ENCODE results near the gene AQP7. TPM values are rescaled to one million over a fixed set of nuclear protein-coding genes. Genes with fewer than 3 reads are reported as not detected.
"Not testable (repeated sequence)": the region's sequence is repeated elsewhere in the genome, so short reads cannot be mapped to it uniquely, and the experiment has no call there.

AQP7 gene
- polyA plus RNA-seq, 4 donors = 18.7 to 55.1 (median 35.6) TPM

DNA sequence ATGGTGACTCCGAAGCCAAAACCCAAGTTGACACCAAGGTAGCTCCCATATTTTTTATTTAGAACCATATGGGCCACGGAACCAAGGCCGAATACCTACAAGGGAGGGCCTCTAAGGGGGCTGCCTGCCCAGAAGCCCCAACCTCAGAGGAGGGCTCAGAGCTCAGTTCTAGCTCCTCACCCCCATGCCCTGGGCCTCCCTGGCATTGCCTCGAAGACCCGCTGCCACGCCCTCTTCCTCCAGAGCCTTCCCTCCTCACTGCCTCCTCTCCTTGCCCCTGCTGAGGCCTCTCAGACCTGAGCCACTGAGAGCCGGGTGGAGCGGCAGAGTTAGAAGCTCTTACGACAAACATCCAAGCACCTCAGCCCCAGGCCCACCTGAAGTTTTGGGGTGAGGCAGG is 15.4 kb downstream of the AQP7 start:
- H3K27me3 ChIP-seq (ENCODE audit: control insufficient read depth in 3 of 3, insufficient read depth in 3 of 3, low read length in 3 of 3); DNase-seq; H3K27ac ChIP-seq (ENCODE audit: low read depth in 1 of 3, low read length in 2 of 3); H3K4me3 ChIP-seq (ENCODE audit: low read depth in 1 of 3, low read length in 3 of 3); FAIRE-seq; H3K9me3 ChIP-seq (ENCODE audit: control insufficient read depth in 2 of 2, insufficient read depth in 1 of 2, low read depth in 1 of 2, low read length in 1 of 2): not testable (repeated sequence)
- peaks cover 0 to 37% (median 0%) of the 10 kb centered on the region in 3 donors for H3K36me3 ChIP-seq (ENCODE audit: control insufficient read depth in 3 of 3, insufficient read depth in 2 of 3, low read depth in 1 of 3, low read length in 3 of 3)
- peaks cover 0 to 18% (median 0%) of the 10 kb centered on the region in 3 donors for H3K4me1 ChIP-seq (ENCODE audit: control insufficient read depth in 3 of 3, insufficient read depth in 2 of 3, low read depth in 1 of 3, low read length in 2 of 3)
- WGBS, 3 donors = 78 to 89% (median 79%) methylated on average over 6 to 9 of the region's 9 CpGs

DNA sequence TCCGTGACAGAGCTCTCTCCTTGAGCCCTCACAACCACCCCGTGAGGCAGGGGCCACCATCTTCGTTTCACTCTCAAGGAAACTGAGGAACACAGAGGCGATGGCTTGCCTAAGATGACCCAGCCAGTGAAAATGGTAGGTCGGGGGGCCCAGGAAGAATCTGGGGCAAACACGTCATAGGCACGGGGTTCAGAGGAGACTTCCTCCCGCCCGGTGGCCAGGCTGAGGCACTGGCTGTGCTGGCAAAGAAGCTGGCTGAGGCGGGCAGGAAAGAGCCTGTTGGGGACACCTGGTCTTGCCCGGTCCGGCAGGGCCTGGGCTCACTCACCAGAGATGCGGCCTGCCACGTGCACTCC is 15.7 kb downstream of the AQP7 start:
- not testable (repeated sequence) for FAIRE-seq; H3K9me3 ChIP-seq (ENCODE audit: control insufficient read depth in 2 of 2, insufficient read depth in 1 of 2, low read depth in 1 of 2, low read length in 1 of 2); DNase-seq; H3K27me3 ChIP-seq (ENCODE audit: control insufficient read depth in 3 of 3, insufficient read depth in 3 of 3, low read length in 3 of 3); H3K4me3 ChIP-seq (ENCODE audit: low read depth in 1 of 3, low read length in 3 of 3); H3K27ac ChIP-seq (ENCODE audit: low read depth in 1 of 3, low read length in 2 of 3)
- Histone ChIP-seq H3K4me1 (ENCODE audit: control insufficient read depth in 3 of 3, insufficient read depth in 2 of 3, low read depth in 1 of 3, low read length in 2 of 3) (peaks cover 0 to 14% (median 0%) of the 10 kb centered on the region in 3 donors), H3K36me3 (ENCODE audit: control insufficient read depth in 3 of 3, insufficient read depth in 2 of 3, low read depth in 1 of 3, low read length in 3 of 3) (peaks cover 0 to 37% (median 0%) of the 10 kb centered on the region in 3 donors)
- WGBS, 3 donors = 84 to 94% (median 90%) methylated on average over 8 to 14 of the region's 14 CpGs

DNA sequence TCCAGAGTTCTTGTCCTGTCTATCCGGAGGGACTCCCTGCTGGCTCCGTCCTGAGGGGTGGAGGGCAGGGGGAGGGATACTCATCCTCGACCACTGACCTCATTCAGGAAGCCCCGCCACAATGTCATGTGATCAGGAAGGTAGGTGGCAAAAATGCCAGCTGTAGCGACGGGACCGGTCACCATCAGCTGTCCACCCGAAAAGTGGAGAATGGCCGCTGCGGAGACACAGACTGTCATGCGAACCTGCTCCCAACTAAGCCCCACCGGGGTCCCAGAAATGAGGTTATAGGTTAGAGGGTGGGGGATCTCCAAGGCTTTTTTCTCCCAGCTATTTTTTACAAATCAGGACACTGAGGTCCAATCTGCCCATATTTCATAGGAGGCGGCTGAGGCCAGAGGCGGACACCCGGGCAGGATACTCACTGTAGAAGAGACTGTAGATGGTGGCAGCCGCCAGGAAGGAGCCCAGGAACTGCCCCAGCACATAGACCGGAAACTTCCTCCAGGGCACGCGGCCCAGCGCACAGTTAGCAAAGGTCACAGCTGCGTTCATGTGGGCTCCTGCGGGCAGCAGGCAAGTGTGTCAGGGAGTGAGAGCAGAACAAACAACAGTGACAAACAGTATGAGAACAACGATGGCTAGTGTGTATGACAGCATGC is 16.3 kb downstream of the AQP7 start:
- H3K27me3 ChIP-seq (ENCODE audit: control insufficient read depth in 3 of 3, insufficient read depth in 3 of 3, low read length in 3 of 3); DNase-seq; H3K27ac ChIP-seq (ENCODE audit: low read depth in 1 of 3, low read length in 2 of 3); H3K4me3 ChIP-seq (ENCODE audit: low read depth in 1 of 3, low read length in 3 of 3); FAIRE-seq; H3K9me3 ChIP-seq (ENCODE audit: control insufficient read depth in 2 of 2, insufficient read depth in 1 of 2, low read depth in 1 of 2, low read length in 1 of 2): not testable (repeated sequence)
- Histone ChIP-seq H3K4me1 (ENCODE audit: control insufficient read depth in 3 of 3, insufficient read depth in 2 of 3, low read depth in 1 of 3, low read length in 2 of 3) (peaks cover 0 to 12% (median 0%) of the 10 kb centered on the region in 3 donors), H3K36me3 (ENCODE audit: control insufficient read depth in 3 of 3, insufficient read depth in 2 of 3, low read depth in 1 of 3, low read length in 3 of 3) (peaks cover 0 to 37% (median 0%) of the 10 kb centered on the region in 3 donors)
- WGBS, 3 donors = 89 to 91% (median 90%) methylated on average over 21 to 23 of the region's 23 CpGs

DNA sequence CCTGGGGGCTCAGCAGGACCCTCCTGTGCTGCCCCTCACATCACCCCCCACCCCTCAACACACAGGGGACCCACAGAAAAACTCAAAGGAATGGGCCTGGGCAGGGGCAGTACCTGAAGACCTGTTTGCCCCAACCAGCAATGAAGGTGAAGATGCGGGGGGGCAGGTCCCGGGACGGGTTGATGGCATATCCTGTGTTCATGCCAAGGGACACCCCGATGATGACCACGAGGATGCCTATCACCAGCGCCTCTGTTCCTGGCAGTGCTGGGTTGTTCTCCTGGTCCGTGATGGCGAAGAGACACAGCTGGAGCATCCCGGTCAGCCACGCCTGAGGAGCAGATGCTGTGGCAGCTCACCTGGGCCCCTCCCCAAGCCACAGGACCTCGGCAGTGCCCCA is 16.8 kb downstream of the AQP7 start:
- peaks cover 0 to 37% (median 0%) of the 10 kb centered on the region in 3 donors for H3K36me3 ChIP-seq (ENCODE audit: control insufficient read depth in 3 of 3, insufficient read depth in 2 of 3, low read depth in 1 of 3, low read length in 3 of 3)
- H3K4me3 ChIP-seq (ENCODE audit: low read depth in 1 of 3, low read length in 3 of 3); FAIRE-seq; DNase-seq; H3K27me3 ChIP-seq (ENCODE audit: control insufficient read depth in 3 of 3, insufficient read depth in 3 of 3, low read length in 3 of 3); H3K27ac ChIP-seq (ENCODE audit: low read depth in 1 of 3, low read length in 2 of 3); H3K9me3 ChIP-seq (ENCODE audit: control insufficient read depth in 2 of 2, insufficient read depth in 1 of 2, low read depth in 1 of 2, low read length in 1 of 2); H3K4me1 ChIP-seq (ENCODE audit: control insufficient read depth in 3 of 3, insufficient read depth in 2 of 3, low read depth in 1 of 3, low read length in 2 of 3): not testable (repeated sequence)
- WGBS, 3 donors = 91 to 95% (median 95%) methylated on average over 11 of the region's 11 CpGs

DNA sequence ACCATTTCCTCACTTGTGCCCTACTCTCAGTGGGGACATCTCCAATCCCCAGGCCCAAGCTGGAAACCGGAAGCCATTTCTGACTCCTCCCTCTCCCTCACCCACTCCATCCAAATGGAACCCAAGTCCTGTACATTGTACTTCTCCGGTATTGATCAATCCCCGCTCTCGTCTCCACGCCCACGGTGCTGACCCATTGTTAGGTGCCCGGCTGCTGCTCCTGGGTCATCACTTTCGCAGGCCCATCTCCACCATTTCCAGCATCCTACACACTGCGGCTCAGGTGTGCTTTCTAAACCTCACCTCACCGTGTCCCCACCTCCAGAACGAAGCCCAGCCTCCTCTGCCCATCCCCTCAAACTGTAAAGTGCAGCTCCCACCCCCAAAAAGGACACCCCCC is 19.0 kb downstream of the AQP7 start:
- H3K27ac ChIP-seq (ENCODE audit: low read depth in 1 of 3, low read length in 2 of 3); DNase-seq; H3K4me3 ChIP-seq (ENCODE audit: low read depth in 1 of 3, low read length in 3 of 3); H3K9me3 ChIP-seq (ENCODE audit: control insufficient read depth in 2 of 2, insufficient read depth in 1 of 2, low read depth in 1 of 2, low read length in 1 of 2); H3K4me1 ChIP-seq (ENCODE audit: control insufficient read depth in 3 of 3, insufficient read depth in 2 of 3, low read depth in 1 of 3, low read length in 2 of 3); H3K27me3 ChIP-seq (ENCODE audit: control insufficient read depth in 3 of 3, insufficient read depth in 3 of 3, low read length in 3 of 3); FAIRE-seq: not testable (repeated sequence)
- WGBS, 3 donors = 94 to 96% (median 94%) methylated on average over 11 of the region's 11 CpGs
- H3K36me3 ChIP-seq (ENCODE audit: control insufficient read depth in 3 of 3, insufficient read depth in 2 of 3, low read depth in 1 of 3, low read length in 3 of 3) = peaks cover 0 to 32% (median 0%) of the 10 kb centered on the region in 3 donors

DNA sequence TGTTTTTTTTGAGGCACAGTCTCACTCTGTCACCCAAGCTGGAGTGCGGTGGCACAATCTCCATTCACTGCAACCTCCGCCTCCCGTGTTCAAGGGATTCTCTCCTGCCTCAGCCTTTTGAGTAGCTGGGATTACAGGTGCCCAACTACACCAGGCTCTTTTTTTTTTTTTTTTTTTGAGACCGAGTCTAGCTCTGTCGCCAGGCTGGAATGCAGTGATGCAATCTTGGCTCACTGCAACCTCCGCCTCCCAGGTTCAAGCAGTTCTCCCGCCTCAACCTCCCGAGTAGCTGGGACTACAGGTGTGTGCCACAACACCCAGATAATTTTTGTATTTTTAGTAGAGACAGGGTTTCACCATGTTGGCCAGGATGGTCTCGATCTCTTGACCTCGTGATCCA is 20.0 kb downstream of the AQP7 start:
- not testable (repeated sequence) for H3K4me3 ChIP-seq (ENCODE audit: low read depth in 1 of 3, low read length in 3 of 3); FAIRE-seq; H3K27me3 ChIP-seq (ENCODE audit: control insufficient read depth in 3 of 3, insufficient read depth in 3 of 3, low read length in 3 of 3); H3K4me1 ChIP-seq (ENCODE audit: control insufficient read depth in 3 of 3, insufficient read depth in 2 of 3, low read depth in 1 of 3, low read length in 2 of 3); H3K9me3 ChIP-seq (ENCODE audit: control insufficient read depth in 2 of 2, insufficient read depth in 1 of 2, low read depth in 1 of 2, low read length in 1 of 2); H3K27ac ChIP-seq (ENCODE audit: low read depth in 1 of 3, low read length in 2 of 3); DNase-seq
- H3K36me3 ChIP-seq (ENCODE audit: control insufficient read depth in 3 of 3, insufficient read depth in 2 of 3, low read depth in 1 of 3, low read length in 3 of 3) = peaks cover 0 to 28% (median 0%) of the 10 kb centered on the region in 3 donors
- WGBS, 3 donors = 68 to 77% (median 75%) methylated on average over 10 of the region's 10 CpGs

DNA sequence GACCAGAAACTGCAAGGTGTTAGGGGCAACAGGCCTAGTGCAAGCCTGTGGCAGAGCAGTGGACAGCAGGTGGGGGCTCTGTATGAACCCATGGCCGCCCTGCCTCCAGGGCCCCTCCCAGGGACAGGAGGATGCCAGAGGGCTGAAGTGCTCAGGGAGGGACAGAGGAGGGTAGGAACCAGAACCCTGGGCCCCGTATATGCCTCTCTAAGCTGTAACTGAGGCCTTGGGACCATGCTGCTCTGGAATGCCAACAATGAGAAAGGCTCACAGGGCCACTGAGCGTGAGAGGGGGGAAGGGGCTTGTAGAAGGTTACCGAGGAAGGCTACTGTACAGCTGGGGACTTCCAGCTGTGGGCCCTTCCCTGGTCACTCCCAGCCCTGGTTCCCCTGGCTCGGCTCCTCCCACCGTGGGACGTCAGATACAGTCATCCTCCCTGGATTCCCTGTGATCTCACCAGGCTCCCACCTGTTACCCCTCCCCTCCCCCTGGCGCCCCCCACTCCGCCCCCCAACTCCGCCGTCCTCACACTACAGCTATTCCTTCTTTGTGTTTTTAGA is 21.1 kb downstream of the AQP7 start:
- no peak overlapping the region for H3K4me3 ChIP-seq (ENCODE audit: low read depth in 1 of 3, low read length in 3 of 3)
- H3K4me1 ChIP-seq (ENCODE audit: control insufficient read depth in 3 of 3, insufficient read depth in 2 of 3, low read depth in 1 of 3, low read length in 2 of 3) = peaks cover 0 to 6% (median 0%) of the 10 kb centered on the region in 3 donors
- H3K27ac ChIP-seq (ENCODE audit: low read depth in 1 of 3, low read length in 2 of 3) = no peak overlapping the region
- no peaks in the 10 kb centered on the region for H3K9me3 ChIP-seq (ENCODE audit: control insufficient read depth in 2 of 2, insufficient read depth in 1 of 2, low read depth in 1 of 2, low read length in 1 of 2)
- H3K36me3 ChIP-seq (ENCODE audit: control insufficient read depth in 3 of 3, insufficient read depth in 2 of 3, low read depth in 1 of 3, low read length in 3 of 3) = peaks cover 0 to 24% (median 0%) of the 10 kb centered on the region in 3 donors
- no peaks in the 10 kb centered on the region for H3K27me3 ChIP-seq (ENCODE audit: control insufficient read depth in 3 of 3, insufficient read depth in 3 of 3, low read length in 3 of 3)
- WGBS, 3 donors = 59 to 70% (median 66%) methylated on average over 11 of the region's 11 CpGs
- DNase-seq = no peak
- FAIRE-seq = no peak

DNA sequence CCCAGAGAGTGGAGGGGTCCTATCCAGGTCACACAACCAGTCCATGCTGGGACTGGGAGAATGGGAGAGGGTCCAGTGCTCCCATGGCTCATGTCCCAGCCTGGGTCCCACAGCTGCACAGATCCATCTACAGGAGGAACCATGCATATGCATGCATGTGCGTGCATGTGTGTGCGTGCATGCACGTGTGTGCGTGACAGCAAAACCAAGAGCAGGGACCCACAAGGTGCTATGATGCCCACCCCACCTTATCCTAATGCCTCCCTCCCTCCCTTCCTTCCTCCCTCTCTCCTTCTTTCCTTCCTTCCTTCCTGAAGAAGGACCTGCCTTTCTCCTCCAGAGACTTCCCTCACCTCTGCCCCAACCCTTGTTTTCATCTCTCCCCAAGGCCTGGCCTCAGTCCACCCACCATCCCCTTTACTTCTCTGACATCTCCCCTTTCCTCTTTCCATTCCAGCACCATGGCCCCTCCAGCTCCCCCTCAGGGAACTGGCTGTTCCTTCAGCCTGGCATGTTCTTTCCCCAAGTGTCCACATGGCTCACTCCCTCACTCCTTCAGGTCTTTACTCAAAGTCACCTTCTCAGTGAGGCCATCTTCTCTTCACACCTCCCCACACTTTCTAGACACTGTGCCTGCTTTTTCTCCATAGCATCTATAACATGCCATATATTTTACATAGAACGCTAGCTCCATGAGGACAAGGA is 21.8 kb downstream of the AQP7 start:
- 88 to 95% (median 89%) methylated on average over 5 of the region's 5 CpGs for WGBS, 3 donors
- no peak for FAIRE-seq
- no peak overlapping the region for H3K27ac ChIP-seq (ENCODE audit: low read depth in 1 of 3, low read length in 2 of 3)

More for the DNA sequence above, 21.8 kb downstream of the AQP7 start:
- peaks cover 0 to 6% (median 0%) of the 10 kb centered on the region in 3 donors for H3K4me1 ChIP-seq (ENCODE audit: control insufficient read depth in 3 of 3, insufficient read depth in 2 of 3, low read depth in 1 of 3, low read length in 2 of 3)
- H3K36me3 ChIP-seq (ENCODE audit: control insufficient read depth in 3 of 3, insufficient read depth in 2 of 3, low read depth in 1 of 3, low read length in 3 of 3) = peaks cover 0 to 18% (median 0%) of the 10 kb centered on the region in 3 donors
- H3K4me3 ChIP-seq (ENCODE audit: low read depth in 1 of 3, low read length in 3 of 3) = no peak overlapping the region
- no peak for DNase-seq
- no peaks in the 10 kb centered on the region for H3K9me3 ChIP-seq (ENCODE audit: control insufficient read depth in 2 of 2, insufficient read depth in 1 of 2, low read depth in 1 of 2, low read length in 1 of 2)
- H3K27me3 ChIP-seq (ENCODE audit: control insufficient read depth in 3 of 3, insufficient read depth in 3 of 3, low read length in 3 of 3) = no peaks in the 10 kb centered on the region

Data from small intestine (tissue), 7 donors.